WTC11 (cell line): ENCODE data around the gene GNA12. TPM values are rescaled to one million over a fixed set of nuclear protein-coding genes. Genes with fewer than 3 reads are reported as not detected.

ENCODE experiments used
- ATAC-seq: fragments of 200-7000 bp; cut with Tn5 transposase; 2 replicates; pipeline ENCODE4 v1.10.0; 2021; ENCODE audit warnings: mild to moderate bottlenecking, moderate library complexity
- CTCF ChIA-PET: fragments of 300-600 bp; sonication (Branson Sonifier 250); formaldehyde crosslinking; loops from one replicate; lab custom pipeline; 2021; ENCODE audit warnings: antibody characterized with exemption; lab: Charles Lee
- POLR2A ChIA-PET: fragments of 350-600 bp; sonication (Branson Sonifier 250); formaldehyde crosslinking; loops from one replicate; lab custom pipeline; 2021; ENCODE audit warnings: antibody characterized with exemption; lab: Charles Lee
- DNase-seq: peaks from one replicate; pipeline ENCODE4 v3.0.0; 2021; ENCODE audit warnings: low spot score
- H3K27ac Mint-ChIP-seq: 2 replicates; pipeline ENCODE4 v1.8.0; 2021; ENCODE audit warnings: mixed read lengths
- H3K27me3 Mint-ChIP-seq: 2 replicates; pipeline ENCODE4 v1.8.0; 2021; ENCODE audit warnings: low read depth, mild to moderate bottlenecking, moderate library complexity, mixed read lengths
- H3K36me3 Mint-ChIP-seq: 2 replicates; pipeline ENCODE4 v1.8.0; 2021; ENCODE audit warnings: mixed read lengths
- H3K4me1 Mint-ChIP-seq: 2 replicates; pipeline ENCODE4 v1.8.0; 2022; ENCODE audit warnings: mixed read lengths
- H3K4me3 Mint-ChIP-seq: 2 replicates; pipeline ENCODE4 v1.8.0; 2021; ENCODE audit warnings: mild to moderate bottlenecking, moderate library complexity, mixed read lengths
- H3K9me3 Mint-ChIP-seq: 2 replicates; pipeline ENCODE4 v1.8.0; 2021; ENCODE audit warnings: mixed read lengths
- ATF1 ChIP-seq: sonication (generic); formaldehyde crosslinking; IDR thresholded peaks from 2 replicates; pipeline ENCODE4 v1.8.1; 2023; ENCODE audit warnings: mild to moderate bottlenecking, moderate library complexity, missing genetic modification reagents
- CTCF ChIP-seq: fragments of 200-600 bp; IDR thresholded peaks from 2 replicates; pipeline ENCODE4 v1.8.0; 2022; ENCODE audit warnings: antibody characterized with exemption
- E2F5 ChIP-seq: sonication (generic); formaldehyde crosslinking; IDR thresholded peaks from 2 replicates; pipeline ENCODE4 v1.8.1; 2022; ENCODE audit warnings: mild to moderate bottlenecking, moderate library complexity, missing genetic modification reagents
- ESRRA ChIP-seq: sonication (generic); formaldehyde crosslinking; IDR thresholded peaks from 2 replicates; pipeline ENCODE4 v1.8.1; 2022; ENCODE audit warnings: mild to moderate bottlenecking, missing genetic modification reagents, borderline replicate concordance
- FOXK1 ChIP-seq: sonication (generic); formaldehyde crosslinking; IDR thresholded peaks from 2 replicates; pipeline ENCODE4 v1.8.0; 2022; ENCODE audit warnings: mild to moderate bottlenecking, moderate library complexity, missing genetic modification reagents
- FOXP4 ChIP-seq: sonication (generic); formaldehyde crosslinking; IDR thresholded peaks from 2 replicates; pipeline ENCODE4 v1.8.0; 2022; ENCODE audit warnings: mild to moderate bottlenecking, missing genetic modification reagents
- GABPB1 ChIP-seq: sonication (generic); formaldehyde crosslinking; IDR thresholded peaks from 2 replicates; pipeline ENCODE4 v1.8.1; 2023; ENCODE audit warnings: mild to moderate bottlenecking, missing genetic modification reagents
- GRHL2 ChIP-seq: fragments of 250-450 bp; sonication (Bioruptor Pico); IDR thresholded peaks from 2 replicates; pipeline ENCODE4 v1.8.0; 2022; ENCODE audit warnings: mild to moderate bottlenecking, moderate library complexity; ENCODE audit not compliant: insufficient replicate concordance, severe bottlenecking
- GTF2I ChIP-seq: fragments of 250-450 bp; sonication (Bioruptor Pico); conservative IDR thresholded peaks from 2 replicates; pipeline ENCODE4 v1.4.0; 2021; ENCODE audit warnings: mild to moderate bottlenecking
- IRF1 ChIP-seq: sonication (generic); formaldehyde crosslinking; IDR thresholded peaks from 2 replicates; pipeline ENCODE4 v1.8.0; 2023; ENCODE audit warnings: missing genetic modification reagents
- KAT7 ChIP-seq: sonication (generic); formaldehyde crosslinking; IDR thresholded peaks from 2 replicates; pipeline ENCODE4 v1.8.1; 2023; ENCODE audit warnings: missing genetic modification reagents, mild to moderate bottlenecking, borderline replicate concordance
- NFATC4 ChIP-seq: fragments of 250-450 bp; sonication (Bioruptor Pico); IDR thresholded peaks from 2 replicates; pipeline ENCODE4 v1.9.0; 2021; ENCODE audit warnings: mild to moderate bottlenecking
- NR1H2 ChIP-seq: sonication (generic); formaldehyde crosslinking; IDR thresholded peaks from 2 replicates; pipeline ENCODE4 v1.9.0; 2021; ENCODE audit warnings: mild to moderate bottlenecking, moderate library complexity, missing genetic modification reagents
- NR2C2 ChIP-seq: sonication (generic); formaldehyde crosslinking; IDR thresholded peaks from 2 replicates; pipeline ENCODE4 v1.8.0; 2022; ENCODE audit warnings: mild to moderate bottlenecking, missing genetic modification reagents
- PREB ChIP-seq: sonication (generic); formaldehyde crosslinking; IDR thresholded peaks from 2 replicates; pipeline ENCODE4 v1.8.1; 2022; ENCODE audit warnings: mild to moderate bottlenecking, missing genetic modification reagents, moderate library complexity, borderline replicate concordance
- STAT6 ChIP-seq: sonication (generic); formaldehyde crosslinking; conservative IDR thresholded peaks from 2 replicates; pipeline ENCODE4 v1.8.1; 2023; ENCODE audit warnings: mild to moderate bottlenecking, low read depth, missing genetic modification reagents, moderate library complexity
- TEAD4 ChIP-seq: sonication (generic); formaldehyde crosslinking; IDR thresholded peaks from 2 replicates; pipeline ENCODE4 v1.8.0; 2022; ENCODE audit warnings: mild to moderate bottlenecking, missing genetic modification reagents
- ZMAT4 ChIP-seq: fragments of 250-450 bp; sonication (Bioruptor Pico); IDR thresholded peaks from 2 replicates; pipeline ENCODE4 v1.9.0; 2021; ENCODE audit warnings: mild to moderate bottlenecking
- ZNF396 ChIP-seq: fragments of 250-450 bp; sonication (Bioruptor Pico); IDR thresholded peaks from 2 replicates; pipeline ENCODE4 v1.8.0; 2021; ENCODE audit warnings: mild to moderate bottlenecking, moderate library complexity, borderline replicate concordance
- ZNF423 ChIP-seq: fragments of 250-450 bp; sonication (Bioruptor Pico); IDR thresholded peaks from 2 replicates; pipeline ENCODE4 v2.1.2; 2022; ENCODE audit warnings: mild to moderate bottlenecking, moderate library complexity
- ZNF425 ChIP-seq: fragments of 250-450 bp; sonication (Bioruptor Pico); conservative IDR thresholded peaks from 2 replicates; pipeline ENCODE4 v1.9.0; 2021; ENCODE audit warnings: mild to moderate bottlenecking
- total RNA-seq: library from RNA; stranded (reverse); gene quantifications from 3 replicates; pipeline ENCODE4 v1.2.3, GENCODE V29; 2021

Gene GNA12
- total RNA-seq, 1 experiment from 2014 or later, result 99.6 TPM

- peaks cover 35% of the 10 kb centered on the region for H3K4me1 Mint-ChIP-seq
- H3K9me3 Mint-ChIP-seq, result no peaks in the 10 kb centered on the region
- no peak for TF ChIP-seq NR2C2 (CRISPR knock-in tag)
- TF ChIP-seq PREB (CRISPR knock-in tag), result no peak
- TF ChIP-seq ESRRA (CRISPR knock-in tag), result no peak
- TF ChIP-seq ATF1 (CRISPR knock-in tag), result no peak
- no peak for TF ChIP-seq KAT7 (CRISPR knock-in tag)
- no peak for TF ChIP-seq FOXK1 (CRISPR knock-in tag)
- TF ChIP-seq FOXP4, result no peak
- TF ChIP-seq ZNF425 (CRISPR knock-in tag), result no peak
- TF ChIP-seq IRF1 (CRISPR knock-in tag), result no peak
- no peak for TF ChIP-seq NFATC4
- TF ChIP-seq ZMAT4 (CRISPR knock-in tag), result no peak
- TF ChIP-seq ZNF396, result no peak
- peak; percentile 8 for DNase-seq
- ChIA-PET CTCF (interaction anchor here (0.7 to 2.9 kb wide), 4 partner anchors 15 to 26 kb away, joined by 3 to 13 read pairs (median 8); no protein-coding TSS in a partner anchor), POLR2A (no interaction called here)
- H3K4me3 Mint-ChIP-seq, result no peak overlapping the region
- ATAC-seq, result no peak
- peaks cover 36% of the 10 kb centered on the region for H3K36me3 Mint-ChIP-seq
- H3K27ac Mint-ChIP-seq, result peak overlapping the region; percentile 83
- H3K27me3 Mint-ChIP-seq, result no peaks in the 10 kb centered on the region
These were observed 108.4 kb downstream of the GNA12 start for GRCh38 chr7:2735744-2736143.

- ATAC-seq (no peak), DNase-seq (peak; percentile 16)
- CTCF ChIA-PET, result interaction anchor here (0.7 to 2.9 kb wide), 4 partner anchors 14 to 26 kb away, joined by 3 to 13 read pairs (median 8); no protein-coding TSS in a partner anchor
- POLR2A ChIA-PET, result no interaction called here
- Mint-ChIP-seq H3K9me3 (no peaks in the 10 kb centered on the region), H3K36me3 (peaks cover 38% of the 10 kb centered on the region), H3K4me3 (no peak overlapping the region), H3K27me3 (no peaks in the 10 kb centered on the region), H3K27ac (peak overlapping the region; percentile 83), H3K4me1 (peaks cover 37% of the 10 kb centered on the region)
- TF ChIP-seq CTCF (no peak), TEAD4 (CRISPR knock-in tag) (no peak), ZNF423 (CRISPR knock-in tag) (no peak), GABPB1 (CRISPR knock-in tag) (no peak), GTF2I (no peak), E2F5 (CRISPR knock-in tag) (no peak), STAT6 (CRISPR knock-in tag) (no peak), NR1H2 (CRISPR knock-in tag) (no peak), ESRRA (CRISPR knock-in tag) (no peak), GRHL2 (CRISPR knock-in tag) (no peak)
These were observed 109.1 kb downstream of the GNA12 start for GRCh38 chr7:2734751-2735571.
